Keratinocyte (primary cell): ENCODE data around the gene KCNQ1OT1. TPM values are rescaled to one million over a fixed set of nuclear protein-coding genes. Genes with fewer than 3 reads are reported as not detected.

Source experiments
- DNase-seq: peaks from one replicate; pipeline ENCODE4 v3.0.0-alpha.2; 2011; ENCODE audit warnings: low read depth, missing footprints, low spot score
- FAIRE-seq: peaks from 2 replicates; lab custom pipeline; 2011; peaks lifted over from hg19 to GRCh38; lab: Jason Lieb, UNC
- H2AFZ ChIP-seq: 2 replicates; pipeline ENCODE4 v1.6.0; 2012; ENCODE audit warnings: low read length, control low read depth, inconsistent platforms; ENCODE audit not compliant: control insufficient read depth
- H3K27ac ChIP-seq: 2 replicates; pipeline ENCODE4 v1.5.1; 2011; ENCODE audit warnings: low read length; ENCODE audit not compliant: control insufficient read depth, insufficient read depth
- H3K27me3 ChIP-seq: 3 replicates; pipeline ENCODE4 v1.6.0; 2011; ENCODE audit warnings: low read length; ENCODE audit not compliant: control insufficient read depth, insufficient read depth; ENCODE audit errors: extremely low read depth
- H3K36me3 ChIP-seq, 2 experiments: 2 replicates in 1 of 2; 3 replicates in 1 of 2; pipeline ENCODE4 v1.5.1; 2011; ENCODE audit warnings: low read length in 2 of 2, mild to moderate bottlenecking in 1 of 2; ENCODE audit not compliant: control insufficient read depth in 2 of 2, insufficient read depth in 2 of 2; ENCODE audit errors: extremely low read depth in 1 of 2
- H3K4me1 ChIP-seq: 3 replicates; pipeline ENCODE4 v1.5.1; 2011; ENCODE audit warnings: low read length; ENCODE audit not compliant: control insufficient read depth, insufficient read depth; ENCODE audit errors: extremely low read depth
- H3K4me2 ChIP-seq: 3 replicates; pipeline ENCODE4 v1.6.0; 2011; ENCODE audit warnings: low read depth, low read length; ENCODE audit not compliant: control insufficient read depth, insufficient read depth; ENCODE audit errors: extremely low read depth
- H3K4me3 ChIP-seq, 3 experiments: fragments of 200-600 bp in 1 of 3; sonication (generic) in 1 of 3; 2 replicates in 2 of 3; 3 replicates in 1 of 3; pipeline ENCODE4 v1.5.1; 2011 to 2016; ENCODE audit warnings: low read length in 3 of 3, mild to moderate bottlenecking in 3 of 3, control low read depth in 2 of 3, inconsistent platforms in 1 of 3, low read depth in 1 of 3, mixed read lengths in 1 of 3, mixed run types in 1 of 3, moderate library complexity in 1 of 3; ENCODE audit not compliant: control insufficient read depth in 2 of 3, insufficient read depth in 2 of 3; ENCODE audit errors: extremely low read depth in 1 of 3
- H3K79me2 ChIP-seq: 2 replicates; pipeline ENCODE4 v1.6.0; 2012; ENCODE audit warnings: low read length; ENCODE audit not compliant: control insufficient read depth, insufficient read depth
- H3K9ac ChIP-seq: 3 replicates; pipeline ENCODE4 v1.6.0; 2011; ENCODE audit warnings: low read length; ENCODE audit not compliant: control insufficient read depth, insufficient read depth; ENCODE audit errors: extremely low read depth
- H3K9me1 ChIP-seq: 3 replicates; pipeline ENCODE4 v1.6.0; 2011; ENCODE audit warnings: low read length; ENCODE audit not compliant: control insufficient read depth, insufficient read depth; ENCODE audit errors: extremely low read depth
- H3K9me3 ChIP-seq: 2 replicates; pipeline ENCODE4 v1.5.1; 2012; ENCODE audit warnings: low read depth, low read length; ENCODE audit not compliant: control insufficient read depth
- H4K20me1 ChIP-seq: 3 replicates; pipeline ENCODE4 v1.6.0; 2011; ENCODE audit warnings: low read length; ENCODE audit not compliant: control insufficient read depth, insufficient read depth; ENCODE audit errors: extremely low read depth
- EZH2 ChIP-seq: IDR thresholded peaks from one replicate; pipeline ENCODE4 v1.6.1; 2012; ENCODE audit warnings: inconsistent platforms, mild to moderate bottlenecking, low read length, moderate library complexity
- dilution Hi-C: fragments of 300-500 bp; cut with MboI; formaldehyde crosslinking; loops from one replicate; pipeline ENCODE4 v1.7.0; 2020; ENCODE audit warnings: low sequenced_read_pairs; ENCODE audit not compliant: extremely low pct_ligation_motif_present
- polyA plus RNA-seq, 5 experiments: library from polyadenylated mRNA; depleted of rRNA in 3 of 5; stranded (reverse) in 3 of 5; stranded (forward) in 1 of 5; unstranded in 1 of 5; fragments of >200 nt; gene quantifications; 1 replicate in 1 of 5; 2 replicates in 3 of 5; 3 replicates in 1 of 5; pipeline versions ENCODE4 v1.2.1 to v1.2.3, GENCODE V29; 2011 to 2012; ENCODE audit warnings: missing spikeins in 2 of 5, low read depth in 1 of 5, low replicate concordance in 1 of 5
- TF ChIP-seq, protein P1 (sequence below), 3 experiments: IDR thresholded peaks in 1 of 3; conservative IDR thresholded peaks in 1 of 3; optimal IDR thresholded peaks in 1 of 3; 2 replicates in 2 of 3; 3 replicates in 1 of 3; pipeline versions ENCODE3 to v1.5.1; 2011; ENCODE audit warnings: low read length in 3 of 3, mild to moderate bottlenecking in 3 of 3, moderate library complexity in 2 of 3, control low read depth in 1 of 3, inconsistent platforms in 1 of 3; ENCODE audit not compliant: insufficient read depth in 2 of 3; ENCODE audit errors: extremely low read depth in 1 of 3

Gene KCNQ1OT1
- polyA plus RNA-seq, 1 donor (not counting 4 experiments of a cell fraction or from before 2014, with no cell fraction given), result 0.07 TPM

DNA sequence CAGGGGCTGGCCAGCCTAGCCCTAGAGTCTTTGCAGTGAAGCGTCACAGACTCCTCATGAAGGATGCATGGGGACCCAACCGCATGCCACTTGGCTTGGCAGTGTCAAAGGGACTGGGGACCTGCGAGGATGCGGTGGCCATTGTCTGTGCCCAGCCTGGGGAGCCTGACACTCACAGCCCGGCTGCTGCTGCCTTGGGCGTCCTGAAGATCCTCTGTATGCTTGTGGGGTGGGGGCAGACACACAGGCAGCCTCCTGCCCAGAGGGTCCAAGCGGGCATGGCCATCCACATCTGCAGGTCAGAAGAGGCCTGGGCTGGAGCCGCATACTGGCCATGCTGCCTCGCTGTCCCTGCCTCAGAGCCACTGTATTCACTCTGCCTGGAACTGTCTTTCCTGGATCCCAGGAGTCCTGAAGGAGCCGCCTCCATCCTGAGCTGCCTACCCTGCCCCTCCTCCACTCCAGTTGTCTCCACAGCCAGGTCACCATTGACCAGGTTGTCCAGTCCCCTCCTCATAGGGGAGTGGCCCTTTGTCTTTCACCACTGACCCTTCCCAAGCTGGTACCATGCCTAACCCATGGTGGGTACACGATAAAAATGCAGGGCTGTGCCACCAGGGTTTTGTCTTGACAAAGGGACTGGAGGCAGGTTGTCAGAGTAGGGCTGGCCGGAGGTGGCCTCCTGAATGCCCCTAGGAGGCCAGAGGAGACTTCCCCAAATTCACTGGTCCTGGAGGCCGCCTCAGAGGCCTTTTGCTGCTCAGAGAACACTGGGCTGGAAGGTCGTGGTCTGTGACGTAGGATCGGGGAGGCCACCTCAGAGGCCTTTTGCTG lies 107.0 kb downstream of the KCNQ1OT1 start:
- dilution Hi-C loops, result no loop called here
- no peaks in the 10 kb centered on the region for H3K79me2 ChIP-seq
- FAIRE-seq (no peak), DNase-seq (no peak)
- H3K36me3 ChIP-seq, result no peaks in the 10 kb centered on the region
- no peak overlapping the region for H3K9ac ChIP-seq
- no peak overlapping the region for H3K4me2 ChIP-seq
- TF ChIP-seq, protein P1, sequence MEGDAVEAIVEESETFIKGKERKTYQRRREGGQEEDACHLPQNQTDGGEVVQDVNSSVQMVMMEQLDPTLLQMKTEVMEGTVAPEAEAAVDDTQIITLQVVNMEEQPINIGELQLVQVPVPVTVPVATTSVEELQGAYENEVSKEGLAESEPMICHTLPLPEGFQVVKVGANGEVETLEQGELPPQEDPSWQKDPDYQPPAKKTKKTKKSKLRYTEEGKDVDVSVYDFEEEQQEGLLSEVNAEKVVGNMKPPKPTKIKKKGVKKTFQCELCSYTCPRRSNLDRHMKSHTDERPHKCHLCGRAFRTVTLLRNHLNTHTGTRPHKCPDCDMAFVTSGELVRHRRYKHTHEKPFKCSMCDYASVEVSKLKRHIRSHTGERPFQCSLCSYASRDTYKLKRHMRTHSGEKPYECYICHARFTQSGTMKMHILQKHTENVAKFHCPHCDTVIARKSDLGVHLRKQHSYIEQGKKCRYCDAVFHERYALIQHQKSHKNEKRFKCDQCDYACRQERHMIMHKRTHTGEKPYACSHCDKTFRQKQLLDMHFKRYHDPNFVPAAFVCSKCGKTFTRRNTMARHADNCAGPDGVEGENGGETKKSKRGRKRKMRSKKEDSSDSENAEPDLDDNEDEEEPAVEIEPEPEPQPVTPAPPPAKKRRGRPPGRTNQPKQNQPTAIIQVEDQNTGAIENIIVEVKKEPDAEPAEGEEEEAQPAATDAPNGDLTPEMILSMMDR (optimal IDR thresholded peaks at IDR 0.05 in 1 of 3, IDR thresholded peaks at IDR 0.05 in 1 of 3, conservative IDR thresholded peaks at IDR 0.05 in 1 of 3; ENCODE audit: extremely low read depth in 1 of 3, insufficient read depth in 2 of 3, low read length in 3 of 3), result no peak
- TF ChIP-seq EZH2, result no peak
- no peaks in the 10 kb centered on the region for H3K9me1 ChIP-seq
- peaks cover 11% of the 10 kb centered on the region for H3K27me3 ChIP-seq
- no peaks in the 10 kb centered on the region for H4K20me1 ChIP-seq
- no peak overlapping the region for H2AFZ ChIP-seq
- no peak overlapping the region for H3K4me3 ChIP-seq
- H3K9me3 ChIP-seq, result no peaks in the 10 kb centered on the region
- no peaks in the 10 kb centered on the region for H3K4me1 ChIP-seq
- H3K27ac ChIP-seq, result no peak overlapping the region

DNA sequence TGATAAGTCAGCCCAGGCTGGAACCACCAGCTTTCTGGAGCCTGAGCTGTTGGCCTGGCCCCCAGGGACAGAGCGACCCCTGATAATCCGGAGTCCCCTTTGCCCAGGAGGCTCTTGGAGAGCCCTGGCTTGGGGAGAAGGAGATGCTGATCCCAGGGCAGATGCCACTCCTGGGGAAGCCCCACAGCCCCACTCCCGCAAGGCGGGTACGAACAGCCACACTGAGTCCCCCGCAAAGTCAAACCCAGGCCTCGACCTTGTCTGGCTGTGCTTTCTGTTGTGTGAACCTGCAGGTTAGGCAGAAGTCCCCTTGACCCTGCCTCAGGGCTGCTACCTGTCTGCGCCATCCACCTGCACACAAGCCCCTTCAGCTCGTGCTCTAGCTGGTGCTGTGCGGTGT lies 108.0 kb downstream of the KCNQ1OT1 start:
- H3K9ac ChIP-seq, result no peak overlapping the region
- no peak overlapping the region for H3K27ac ChIP-seq
- H3K4me2 ChIP-seq, result no peak overlapping the region
- no peak overlapping the region for H3K4me3 ChIP-seq
- H3K4me1 ChIP-seq, result no peaks in the 10 kb centered on the region
- H4K20me1 ChIP-seq, result no peaks in the 10 kb centered on the region
- dilution Hi-C loops, result no loop called here
- no peak for FAIRE-seq
- no peak for DNase-seq
- peaks cover 11% of the 10 kb centered on the region for H3K27me3 ChIP-seq
- H2AFZ ChIP-seq, result no peak overlapping the region
- no peaks in the 10 kb centered on the region for H3K9me1 ChIP-seq
- no peaks in the 10 kb centered on the region for H3K9me3 ChIP-seq
- TF ChIP-seq, protein P1 (optimal IDR thresholded peaks at IDR 0.05 in 1 of 3, IDR thresholded peaks at IDR 0.05 in 1 of 3, conservative IDR thresholded peaks at IDR 0.05 in 1 of 3; ENCODE audit: extremely low read depth in 1 of 3, insufficient read depth in 2 of 3, low read length in 3 of 3), result no peak
- no peak for TF ChIP-seq EZH2
- H3K36me3 ChIP-seq, result no peaks in the 10 kb centered on the region
- no peaks in the 10 kb centered on the region for H3K79me2 ChIP-seq
